K562 (cell line): ENCODE results near the gene PDIA4. TPM values are rescaled to one million over a fixed set of nuclear protein-coding genes. Genes with fewer than 3 reads are reported as not detected.
A peak's percentile ranks its signal among the peaks of the same experiment; 100 is the strongest.

ENCODE experiments used
- ARHGAP35 ChIP-seq: fragments of 450-650 bp; IDR thresholded peaks from 2 replicates; pipeline ENCODE4 v1.6.1; 2018; ENCODE audit not compliant: partially characterized antibody
- ELK1 ChIP-seq: sonication (generic); formaldehyde crosslinking; IDR thresholded peaks from 2 replicates; pipeline ENCODE4 v1.8.1; 2022; ENCODE audit warnings: missing genetic modification reagents
- ESRRB ChIP-seq: fragments of 250-450 bp; sonication (Bioruptor Pico); IDR thresholded peaks from 2 replicates; pipeline ENCODE4 v1.5.0; 2020; ENCODE audit warnings: mild to moderate bottlenecking, moderate library complexity, borderline replicate concordance
- ETV1 ChIP-seq: fragments of 450-650 bp; conservative IDR thresholded peaks from 2 replicates; pipeline ENCODE4 v1.6.1; 2016; ENCODE audit warnings: missing genetic modification characterization, control low read depth, low read depth, missing compliant biosample characterization
- ETV6 ChIP-seq, 3 experiments: fragments of 150-350 bp in 1 of 3; sonication (generic) in 1 of 3; formaldehyde crosslinking in 1 of 3; IDR thresholded peaks; 2 replicates each; pipeline versions ENCODE4 v1.6.1 to v1.8.0; 2014 to 2022; ENCODE audit warnings: borderline replicate concordance in 2 of 3, low read depth in 2 of 3, antibody characterized with exemption in 1 of 3, low read length in 1 of 3, mild to moderate bottlenecking in 1 of 3, missing genetic modification reagents in 1 of 3
- FOXA1 ChIP-seq: fragments of 450-650 bp; IDR thresholded peaks from 2 replicates; pipeline ENCODE4 v1.6.1; 2016; ENCODE audit warnings: mild to moderate bottlenecking, borderline replicate concordance
- HLTF ChIP-seq: fragments of 450-650 bp; IDR thresholded peaks from 2 replicates; pipeline ENCODE4 v1.6.1; 2016
- ID3 ChIP-seq, 2 experiments: fragments of 250-450 bp in 1 of 2; fragments of 450-650 bp in 1 of 2; sonication (Bioruptor Pico) in 1 of 2; IDR thresholded peaks; 2 replicates each; pipeline versions ENCODE4 v1.6.1 to v1.8.0; 2016 to 2021; ENCODE audit warnings: mild to moderate bottlenecking in 2 of 2, moderate library complexity in 2 of 2, missing compliant biosample characterization in 1 of 2, missing genetic modification characterization in 1 of 2
- NR0B1 ChIP-seq: fragments of 450-650 bp; IDR thresholded peaks from one replicate; pipeline ENCODE4 v1.6.1; 2018; ENCODE audit warnings: mild to moderate bottlenecking, moderate library complexity; ENCODE audit not compliant: partially characterized antibody
- NUFIP1 ChIP-seq: fragments of 450-650 bp; IDR thresholded peaks from 2 replicates; pipeline ENCODE4 v1.6.1; 2018; ENCODE audit not compliant: partially characterized antibody
- PBX2 ChIP-seq, 2 experiments: IDR thresholded peaks in 1 of 2; conservative IDR thresholded peaks in 1 of 2; 2 replicates each; pipeline ENCODE4 v1.6.1; 2016; ENCODE audit warnings: low read depth in 2 of 2, mild to moderate bottlenecking in 1 of 2, missing compliant biosample characterization in 1 of 2, missing genetic modification characterization in 1 of 2, moderate library complexity in 1 of 2
- PHB2 ChIP-seq: fragments of 450-650 bp; IDR thresholded peaks from 2 replicates; pipeline ENCODE4 v1.6.1; 2017; ENCODE audit warnings: low read depth
- SETDB1 ChIP-seq: IDR thresholded peaks from one replicate; pipeline ENCODE4 v1.6.1; 2012; ENCODE audit warnings: low read length, control low read depth, inconsistent platforms
- SMAD3 ChIP-seq: fragments of 450-650 bp; formaldehyde crosslinking; conservative IDR thresholded peaks from 2 replicates; pipeline ENCODE4 v1.4.0; 2020; ENCODE audit warnings: mild to moderate bottlenecking
- SMARCB1 ChIP-seq: IDR thresholded peaks from 2 replicates; pipeline ENCODE4 v1.6.1; 2011; ENCODE audit warnings: improper control_type of control experiment, low read depth; ENCODE audit not compliant: insufficient read length
- STAT6 ChIP-seq: sonication (generic); formaldehyde crosslinking; IDR thresholded peaks from 2 replicates; pipeline ENCODE4 v1.8.1; 2023; ENCODE audit warnings: mild to moderate bottlenecking, missing genetic modification reagents
- ZNF197 ChIP-seq: fragments of 200-800 bp; sonication (Bioruptor generic); IDR thresholded peaks from 2 replicates; pipeline ENCODE4 v1.6.1; 2016; ENCODE audit warnings: low read depth, missing genetic modification characterization, missing compliant biosample characterization
- ZNF79 ChIP-seq: fragments of 250-450 bp; sonication (Bioruptor Pico); IDR thresholded peaks from 2 replicates; pipeline ENCODE4 v1.4.0; 2020; ENCODE audit warnings: low read depth, mild to moderate bottlenecking, moderate library complexity
- polyA plus RNA-seq, 8 experiments: library from polyadenylated mRNA; depleted of rRNA in 4 of 8; stranded (reverse) in 5 of 8; unstranded in 3 of 8; fragments of >200 nt; fragmentation: Nextera tagmentation in 2 of 8; fragmentation: Illumina TruSeq in 1 of 8; extraction: Ambion mirVana in 2 of 8; extraction: Trizol in 1 of 8; gene quantifications; 2 replicates each; pipeline versions ENCODE4 v1.2.1 to v1.2.3, GENCODE V29; 2011 to 2014; ENCODE audit warnings: inconsistent platforms in 1 of 8, missing spikeins in 1 of 8
- total RNA-seq, 7 experiments: library from RNA; depleted of rRNA in 6 of 7; stranded (reverse); fragments of >200 nt in 6 of 7; fragmentation: Illumina TruSeq in 2 of 7; extraction: Trizol in 2 of 7; gene quantifications; 2 replicates each; pipeline versions ENCODE4 v1.2.1 to v1.2.3, GENCODE V29; 2011 to 2021; ENCODE audit warnings: low replicate concordance in 1 of 7

PDIA4 gene
- total and polyA plus RNA-seq, 9 of the 15 experiments (the other 6 are each of a cell fraction or from before 2014, with no cell fraction given) = 9.1 to 175 (median 146) TPM

- TF ChIP-seq SETDB1 (no peak), PHB2 (no peak), ID3 (CRISPR knock-in tag; IDR thresholded peaks at IDR 0.05) (no peak), ID3 (tag; IDR thresholded peaks at IDR 0.05) (no peak), ESRRB (CRISPR knock-in tag) (no peak), ARHGAP35 (no peak), NUFIP1 (no peak), SMAD3 (CRISPR knock-in tag) (no peak), NR0B1 (no peak), SMARCB1 (no peak), HLTF (no peak), ZNF197 (CRISPR knock-in tag) (no peak), PBX2 (CRISPR knock-in tag; IDR thresholded peaks at IDR 0.05; ENCODE audit: low read depth) (no peak), PBX2 (tag; conservative IDR thresholded peaks at IDR 0.05; ENCODE audit: low read depth) (no peak), ZNF79 (CRISPR knock-in tag) (no peak), ETV6 (IDR thresholded peaks at IDR 0.05; ENCODE audit: borderline replicate concordance in 1 of 2, low read depth in 2 of 2, low read length in 1 of 2) (no peak), ETV6 (CRISPR knock-in tag; IDR thresholded peaks at IDR 0.05; ENCODE audit: borderline replicate concordance) (peak; percentile 81; the same call in 1 of the 2 replicates), ELK1 (no peak), FOXA1 (no peak), ETV1 (tag) (no peak), STAT6 (no peak)
Observed at GRCh38 chr7:149027611-149028345, 527 bp downstream of the PDIA4 start (continued).
